ENCODE data around the gene NADSYN1. TPM values are rescaled to one million over a fixed set of nuclear protein-coding genes. Genes with fewer than 3 reads are reported as not detected.

NADSYN1 gene
- total RNA-seq, 1 experiment from 2014 or later: 45.1 TPM

DNA sequence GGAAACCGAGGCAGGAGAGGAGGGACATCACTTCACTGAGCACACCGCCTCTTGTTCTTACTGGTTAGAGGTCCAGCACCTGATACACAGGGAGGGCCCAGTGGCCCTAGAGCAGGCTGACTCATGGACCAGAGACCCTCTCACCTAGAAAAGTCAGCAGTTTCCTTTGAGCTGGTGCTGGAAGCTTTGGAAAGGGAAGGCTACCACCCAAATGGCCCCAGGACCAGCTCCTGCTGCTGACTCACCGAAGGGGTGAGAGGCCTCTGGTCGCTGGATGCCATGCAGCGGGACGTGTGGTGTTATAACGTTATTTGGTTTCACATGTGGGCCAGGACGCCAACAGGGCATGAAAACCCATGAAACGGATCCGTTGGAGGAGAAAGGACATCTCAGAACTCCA is 3.8 kb downstream of the NADSYN1 start:
- CTCF ChIA-PET: no interaction called here
- POLR2A ChIA-PET: no interaction called here
- Mint-ChIP-seq H3K4me3 (no peak overlapping the region), H3K36me3 (peaks cover 37% of the 10 kb centered on the region), H3K9me3 (no peaks in the 10 kb centered on the region), H3K4me1 (peaks cover 12% of the 10 kb centered on the region), H3K27ac (no peak overlapping the region), H3K27me3 (ENCODE audit: low read depth) (no peaks in the 10 kb centered on the region)
- no peak for DNase-seq (ENCODE audit: low spot score)
- ATAC-seq: no peak
- TF ChIP-seq IRF2 (CRISPR knock-in tag; IDR thresholded peaks at IDR 0.05; ENCODE audit: borderline replicate concordance, low read depth): no peak
- no peak for TF ChIP-seq ZNF219 (CRISPR knock-in tag; IDR thresholded peaks at IDR 0.05; ENCODE audit: borderline replicate concordance)
- no peak for TF ChIP-seq ZNF416 (CRISPR knock-in tag; IDR thresholded peaks at IDR 0.05)
- no peak for TF ChIP-seq OVOL2 (CRISPR knock-in tag; IDR thresholded peaks at IDR 0.05; ENCODE audit: borderline replicate concordance)
- TF ChIP-seq, protein P1, sequence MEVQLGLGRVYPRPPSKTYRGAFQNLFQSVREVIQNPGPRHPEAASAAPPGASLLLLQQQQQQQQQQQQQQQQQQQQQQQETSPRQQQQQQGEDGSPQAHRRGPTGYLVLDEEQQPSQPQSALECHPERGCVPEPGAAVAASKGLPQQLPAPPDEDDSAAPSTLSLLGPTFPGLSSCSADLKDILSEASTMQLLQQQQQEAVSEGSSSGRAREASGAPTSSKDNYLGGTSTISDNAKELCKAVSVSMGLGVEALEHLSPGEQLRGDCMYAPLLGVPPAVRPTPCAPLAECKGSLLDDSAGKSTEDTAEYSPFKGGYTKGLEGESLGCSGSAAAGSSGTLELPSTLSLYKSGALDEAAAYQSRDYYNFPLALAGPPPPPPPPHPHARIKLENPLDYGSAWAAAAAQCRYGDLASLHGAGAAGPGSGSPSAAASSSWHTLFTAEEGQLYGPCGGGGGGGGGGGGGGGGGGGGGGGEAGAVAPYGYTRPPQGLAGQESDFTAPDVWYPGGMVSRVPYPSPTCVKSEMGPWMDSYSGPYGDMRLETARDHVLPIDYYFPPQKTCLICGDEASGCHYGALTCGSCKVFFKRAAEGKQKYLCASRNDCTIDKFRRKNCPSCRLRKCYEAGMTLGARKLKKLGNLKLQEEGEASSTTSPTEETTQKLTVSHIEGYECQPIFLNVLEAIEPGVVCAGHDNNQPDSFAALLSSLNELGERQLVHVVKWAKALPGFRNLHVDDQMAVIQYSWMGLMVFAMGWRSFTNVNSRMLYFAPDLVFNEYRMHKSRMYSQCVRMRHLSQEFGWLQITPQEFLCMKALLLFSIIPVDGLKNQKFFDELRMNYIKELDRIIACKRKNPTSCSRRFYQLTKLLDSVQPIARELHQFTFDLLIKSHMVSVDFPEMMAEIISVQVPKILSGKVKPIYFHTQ (CRISPR knock-in tag; IDR thresholded peaks at IDR 0.05): no peak
- no peak for TF ChIP-seq ELF4 (CRISPR knock-in tag; IDR thresholded peaks at IDR 0.05; ENCODE audit: low read depth)
- no peak for TF ChIP-seq ZNF138 (CRISPR knock-in tag; conservative IDR thresholded peaks at IDR 0.05)
- TF ChIP-seq TP53 (CRISPR knock-in tag; IDR thresholded peaks at IDR 0.05): no peak
- TF ChIP-seq TEAD4 (CRISPR knock-in tag; IDR thresholded peaks at IDR 0.05): no peak
- TF ChIP-seq MXD4 (CRISPR knock-in tag; IDR thresholded peaks at IDR 0.05; ENCODE audit: borderline replicate concordance): no peak

DNA sequence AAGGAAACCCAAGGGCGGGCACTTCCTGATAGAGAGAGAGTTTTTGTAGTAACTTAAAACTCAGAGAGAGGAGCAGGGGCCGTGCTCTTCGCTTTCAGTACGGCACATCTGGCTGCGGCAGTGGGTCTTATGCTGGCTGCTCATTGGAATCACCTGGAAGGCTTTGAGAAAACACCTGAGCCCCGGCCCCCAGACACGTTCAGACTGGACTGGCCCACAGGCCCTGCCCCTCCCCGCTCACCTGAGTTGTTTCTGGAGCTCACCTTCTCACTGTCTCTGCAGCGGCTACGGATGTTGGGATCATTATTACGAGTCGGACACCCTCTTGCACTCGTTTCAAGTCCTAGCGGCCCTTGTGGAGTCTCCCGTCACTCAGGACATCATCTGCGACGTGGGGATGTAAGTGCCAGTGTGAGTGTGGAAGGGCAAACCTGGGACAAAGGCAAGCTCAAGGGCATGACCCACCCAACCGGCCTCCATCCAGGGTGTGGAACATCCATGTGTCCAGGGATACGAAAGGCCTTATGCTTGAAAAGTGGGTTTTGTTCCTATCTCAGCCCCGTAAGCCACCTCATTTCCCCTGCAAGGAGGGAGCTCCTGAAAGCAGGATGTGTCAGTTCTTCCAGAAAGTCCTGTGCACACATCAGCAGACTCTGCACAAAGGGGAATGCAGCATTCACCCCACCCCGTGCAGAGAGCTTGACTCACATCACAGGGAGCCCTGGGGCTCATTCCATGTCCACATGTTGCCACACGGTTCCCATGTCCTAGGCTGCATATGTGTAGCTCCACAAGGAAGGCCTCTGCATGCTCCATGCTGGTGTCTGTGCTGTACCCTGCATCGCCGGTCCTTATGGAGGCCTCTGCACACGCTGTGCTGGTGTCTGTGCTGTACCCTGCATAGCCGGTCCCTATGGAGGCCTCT is 5.4 kb downstream of the NADSYN1 start:
- H3K4me1 Mint-ChIP-seq: peaks cover 6% of the 10 kb centered on the region
- no peak overlapping the region for H3K27ac Mint-ChIP-seq
- no peaks in the 10 kb centered on the region for H3K27me3 Mint-ChIP-seq (ENCODE audit: low read depth)
- no peak overlapping the region for H3K4me3 Mint-ChIP-seq
- peaks cover 37% of the 10 kb centered on the region for H3K36me3 Mint-ChIP-seq
- POLR2A ChIA-PET: no interaction called here
- no peak for ATAC-seq
- DNase-seq (ENCODE audit: low spot score): no peak
- H3K9me3 Mint-ChIP-seq: no peaks in the 10 kb centered on the region
- CTCF ChIA-PET: interaction anchor here (1.0 kb wide), 1 partner anchor 105 kb away, joined by 3 read pairs; no protein-coding TSS in a partner anchor
- TF ChIP-seq RORB (CRISPR knock-in tag; IDR thresholded peaks at IDR 0.05): no peak
- TF ChIP-seq FOXJ3 (CRISPR knock-in tag; IDR thresholded peaks at IDR 0.05; ENCODE audit: borderline replicate concordance): no peak
- no peak for TF ChIP-seq PRRX2 (CRISPR knock-in tag; IDR thresholded peaks at IDR 0.05)
- TF ChIP-seq, protein P2, sequence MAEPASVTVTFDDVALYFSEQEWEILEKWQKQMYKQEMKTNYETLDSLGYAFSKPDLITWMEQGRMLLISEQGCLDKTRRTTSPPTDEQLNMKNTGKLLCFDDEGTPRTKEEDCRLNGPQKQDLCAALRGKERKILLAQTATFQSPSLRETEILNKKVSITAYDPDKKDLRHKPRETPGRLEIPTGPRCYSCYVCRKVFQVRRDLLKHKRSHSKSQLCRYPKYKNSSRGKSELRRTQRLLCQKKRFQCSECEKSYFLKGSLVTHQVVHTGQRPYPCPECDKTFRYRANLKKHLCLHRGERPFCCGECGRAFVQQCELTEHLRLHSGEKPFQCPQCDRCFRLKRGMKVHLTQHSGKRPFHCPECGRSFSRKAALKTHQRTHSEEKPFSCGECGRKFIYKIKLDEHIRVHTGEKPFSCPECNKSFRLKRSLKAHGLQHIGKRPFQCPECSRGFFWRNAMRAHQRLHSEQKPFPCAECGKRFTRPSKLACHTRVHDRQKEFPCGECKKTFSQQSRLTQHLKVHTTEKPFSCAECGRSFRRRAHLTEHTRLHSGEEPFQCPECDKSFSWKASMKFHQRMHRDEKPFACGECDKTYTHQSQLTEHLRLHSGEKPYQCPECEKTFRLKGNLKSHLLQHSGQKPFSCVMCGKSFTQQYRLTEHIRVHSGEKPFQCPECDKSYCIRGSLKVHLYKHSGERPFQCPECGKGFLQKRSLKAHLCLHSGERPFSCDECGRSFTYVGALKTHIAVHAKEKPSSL (CRISPR knock-in tag; conservative IDR thresholded peaks at IDR 0.05): no peak
- TF ChIP-seq NFE2L1 (CRISPR knock-in tag; IDR thresholded peaks at IDR 0.05): no peak
- TF ChIP-seq, protein P3, sequence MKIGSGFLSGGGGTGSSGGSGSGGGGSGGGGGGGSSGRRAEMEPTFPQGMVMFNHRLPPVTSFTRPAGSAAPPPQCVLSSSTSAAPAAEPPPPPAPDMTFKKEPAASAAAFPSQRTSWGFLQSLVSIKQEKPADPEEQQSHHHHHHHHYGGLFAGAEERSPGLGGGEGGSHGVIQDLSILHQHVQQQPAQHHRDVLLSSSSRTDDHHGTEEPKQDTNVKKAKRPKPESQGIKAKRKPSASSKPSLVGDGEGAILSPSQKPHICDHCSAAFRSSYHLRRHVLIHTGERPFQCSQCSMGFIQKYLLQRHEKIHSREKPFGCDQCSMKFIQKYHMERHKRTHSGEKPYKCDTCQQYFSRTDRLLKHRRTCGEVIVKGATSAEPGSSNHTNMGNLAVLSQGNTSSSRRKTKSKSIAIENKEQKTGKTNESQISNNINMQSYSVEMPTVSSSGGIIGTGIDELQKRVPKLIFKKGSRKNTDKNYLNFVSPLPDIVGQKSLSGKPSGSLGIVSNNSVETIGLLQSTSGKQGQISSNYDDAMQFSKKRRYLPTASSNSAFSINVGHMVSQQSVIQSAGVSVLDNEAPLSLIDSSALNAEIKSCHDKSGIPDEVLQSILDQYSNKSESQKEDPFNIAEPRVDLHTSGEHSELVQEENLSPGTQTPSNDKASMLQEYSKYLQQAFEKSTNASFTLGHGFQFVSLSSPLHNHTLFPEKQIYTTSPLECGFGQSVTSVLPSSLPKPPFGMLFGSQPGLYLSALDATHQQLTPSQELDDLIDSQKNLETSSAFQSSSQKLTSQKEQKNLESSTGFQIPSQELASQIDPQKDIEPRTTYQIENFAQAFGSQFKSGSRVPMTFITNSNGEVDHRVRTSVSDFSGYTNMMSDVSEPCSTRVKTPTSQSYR (CRISPR knock-in tag; IDR thresholded peaks at IDR 0.05): no peak
- TF ChIP-seq NR3C1 (CRISPR knock-in tag; conservative IDR thresholded peaks at IDR 0.05; ENCODE audit: low read depth): no peak
- TF ChIP-seq NFYB (CRISPR knock-in tag; conservative IDR thresholded peaks at IDR 0.05; ENCODE audit: low read depth): no peak
- TF ChIP-seq ZNF263 (CRISPR knock-in tag; IDR thresholded peaks at IDR 0.05; ENCODE audit: low read depth): no peak
- no peak for TF ChIP-seq ZBTB21 (CRISPR knock-in tag; IDR thresholded peaks at IDR 0.05; ENCODE audit: borderline replicate concordance)
- TF ChIP-seq, protein P4, sequence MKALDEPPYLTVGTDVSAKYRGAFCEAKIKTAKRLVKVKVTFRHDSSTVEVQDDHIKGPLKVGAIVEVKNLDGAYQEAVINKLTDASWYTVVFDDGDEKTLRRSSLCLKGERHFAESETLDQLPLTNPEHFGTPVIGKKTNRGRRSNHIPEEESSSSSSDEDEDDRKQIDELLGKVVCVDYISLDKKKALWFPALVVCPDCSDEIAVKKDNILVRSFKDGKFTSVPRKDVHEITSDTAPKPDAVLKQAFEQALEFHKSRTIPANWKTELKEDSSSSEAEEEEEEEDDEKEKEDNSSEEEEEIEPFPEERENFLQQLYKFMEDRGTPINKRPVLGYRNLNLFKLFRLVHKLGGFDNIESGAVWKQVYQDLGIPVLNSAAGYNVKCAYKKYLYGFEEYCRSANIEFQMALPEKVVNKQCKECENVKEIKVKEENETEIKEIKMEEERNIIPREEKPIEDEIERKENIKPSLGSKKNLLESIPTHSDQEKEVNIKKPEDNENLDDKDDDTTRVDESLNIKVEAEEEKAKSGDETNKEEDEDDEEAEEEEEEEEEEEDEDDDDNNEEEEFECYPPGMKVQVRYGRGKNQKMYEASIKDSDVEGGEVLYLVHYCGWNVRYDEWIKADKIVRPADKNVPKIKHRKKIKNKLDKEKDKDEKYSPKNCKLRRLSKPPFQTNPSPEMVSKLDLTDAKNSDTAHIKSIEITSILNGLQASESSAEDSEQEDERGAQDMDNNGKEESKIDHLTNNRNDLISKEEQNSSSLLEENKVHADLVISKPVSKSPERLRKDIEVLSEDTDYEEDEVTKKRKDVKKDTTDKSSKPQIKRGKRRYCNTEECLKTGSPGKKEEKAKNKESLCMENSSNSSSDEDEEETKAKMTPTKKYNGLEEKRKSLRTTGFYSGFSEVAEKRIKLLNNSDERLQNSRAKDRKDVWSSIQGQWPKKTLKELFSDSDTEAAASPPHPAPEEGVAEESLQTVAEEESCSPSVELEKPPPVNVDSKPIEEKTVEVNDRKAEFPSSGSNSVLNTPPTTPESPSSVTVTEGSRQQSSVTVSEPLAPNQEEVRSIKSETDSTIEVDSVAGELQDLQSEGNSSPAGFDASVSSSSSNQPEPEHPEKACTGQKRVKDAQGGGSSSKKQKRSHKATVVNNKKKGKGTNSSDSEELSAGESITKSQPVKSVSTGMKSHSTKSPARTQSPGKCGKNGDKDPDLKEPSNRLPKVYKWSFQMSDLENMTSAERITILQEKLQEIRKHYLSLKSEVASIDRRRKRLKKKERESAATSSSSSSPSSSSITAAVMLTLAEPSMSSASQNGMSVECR (CRISPR knock-in tag; IDR thresholded peaks at IDR 0.05; ENCODE audit: borderline replicate concordance): no peak
- TF ChIP-seq, protein P5, sequence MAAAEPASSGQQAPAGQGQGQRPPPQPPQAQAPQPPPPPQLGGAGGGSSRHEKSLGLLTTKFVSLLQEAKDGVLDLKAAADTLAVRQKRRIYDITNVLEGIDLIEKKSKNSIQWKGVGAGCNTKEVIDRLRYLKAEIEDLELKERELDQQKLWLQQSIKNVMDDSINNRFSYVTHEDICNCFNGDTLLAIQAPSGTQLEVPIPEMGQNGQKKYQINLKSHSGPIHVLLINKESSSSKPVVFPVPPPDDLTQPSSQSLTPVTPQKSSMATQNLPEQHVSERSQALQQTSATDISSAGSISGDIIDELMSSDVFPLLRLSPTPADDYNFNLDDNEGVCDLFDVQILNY (CRISPR knock-in tag; IDR thresholded peaks at IDR 0.05): no peak

All from WTC11 (cell line).